ENCODE measurements around the gene CHST4.
"Not testable (repeated sequence)": the region's sequence is repeated elsewhere in the genome, so short reads cannot be mapped to it uniquely, and the experiment has no call there.

CHST4 gene

GRCh38 chr16:71567931-71568330, 41.7 kb downstream of the CHST4 start:
- no peak for DNase-seq (ENCODE audit: insufficient read length, low spot score)

GRCh38 chr16:71568551-71568950, 42.3 kb downstream of the CHST4 start:
- FAIRE-seq (no peak), DNase-seq (ENCODE audit: insufficient read length, low spot score) (no peak)

More at GRCh38 chr16:71567931-71568330, 41.7 kb downstream of the CHST4 start:
- FAIRE-seq: no peak

- DNase-seq (ENCODE audit: insufficient read length, low spot score) (no peak), FAIRE-seq (no peak)
These were observed 43.4 kb downstream of the CHST4 start for GRCh38 chr16:71569621-71570020.

GRCh38 chr16:71570144-71570543, 43.9 kb downstream of the CHST4 start:
- FAIRE-seq: no peak
- no peak for DNase-seq (ENCODE audit: insufficient read length, low spot score)

- FAIRE-seq (no peak), DNase-seq (ENCODE audit: insufficient read length, low spot score) (no peak)
These were observed 46.4 kb downstream of the CHST4 start for GRCh38 chr16:71572497-71573116.

- DNase-seq (ENCODE audit: insufficient read length, low spot score): no peak
- FAIRE-seq: peak; percentile 66
These were observed 47.3 kb downstream of the CHST4 start for GRCh38 chr16:71573387-71574094.

GRCh38 chr16:71574702-71575101, 48.5 kb downstream of the CHST4 start:
- no peak for FAIRE-seq
- no peak for DNase-seq (ENCODE audit: insufficient read length, low spot score)

- FAIRE-seq (no peak), DNase-seq (ENCODE audit: insufficient read length, low spot score) (no peak)
These were observed 50.7 kb downstream of the CHST4 start, which contains the start of gene TAT for GRCh38 chr16:71576971-71577370. Gene TAT, minus strand, starts transcription at chr16:71577092. Its CDS starts 677 bp downstream, at chr16:71576415.

GRCh38 chr16:71582553-71582848, 56.3 kb downstream of the CHST4 start:
- not testable (repeated sequence) for FAIRE-seq; DNase-seq (ENCODE audit: insufficient read length, low spot score)

GRCh38 chr16:71584543-71585317, 58.5 kb downstream of the CHST4 start:
- no peak for FAIRE-seq
- no peak for DNase-seq (ENCODE audit: insufficient read length, low spot score)

- FAIRE-seq (no peak), DNase-seq (ENCODE audit: insufficient read length, low spot score) (no peak)
These were observed 59.1 kb downstream of the CHST4 start for GRCh38 chr16:71585318-71585703.

Data from HTR-8/SVneo (cell line).